NCI-H446 treated with DMSO at 0.1 percent for 48 hours (cell line): ENCODE results near the gene NOXO1.

Experiments used
- DNase-seq: peaks from one replicate; lab custom pipeline; 2025; lab: John Stamatoyannopoulos, UW

Gene NOXO1

GRCh38 chr16:1997494-1998359 lies 16.5 kb upstream of the NOXO1 start:
- no peak for DNase-seq

GRCh38 chr16:1993731-1994131 lies 12.5 kb upstream of the NOXO1 start:
- no peak for DNase-seq

- DNase-seq = no peak
Observed at GRCh38 chr16:1992704-1993317, 11.5 kb upstream of the NOXO1 start.

GRCh38 chr16:1991948-1992703 lies 10.9 kb upstream of the NOXO1 start:
- DNase-seq = no peak

GRCh38 chr16:1991588-1991947 lies 10.3 kb upstream of the NOXO1 start:
- no peak for DNase-seq

- DNase-seq = no peak
Observed at GRCh38 chr16:1991135-1991551, 9.9 kb upstream of the NOXO1 start.

GRCh38 chr16:1990351-1991134 lies 9.3 kb upstream of the NOXO1 start:
- no peak for DNase-seq

- DNase-seq = no peak
Observed at GRCh38 chr16:1990101-1990350, 8.8 kb upstream of the NOXO1 start.

GRCh38 chr16:1989209-1990100 lies 8.2 kb upstream of the NOXO1 start, which contains the start of gene SYNGR3:
Gene SYNGR3, plus strand, starts transcription at chr16:1989970. Its CDS starts 133 bp downstream, at chr16:1990103.
- DNase-seq = no peak

GRCh38 chr16:1987198-1987597 lies 5.9 kb upstream of the NOXO1 start:
- DNase-seq = no peak

GRCh38 chr16:1985466-1986150 lies 4.3 kb upstream of the NOXO1 start:
- DNase-seq = no peak

- DNase-seq = no peak
Observed at GRCh38 chr16:1984347-1985225, 3.3 kb upstream of the NOXO1 start.

GRCh38 chr16:1983544-1984346 lies 2.5 kb upstream of the NOXO1 start, which contains the start of gene GFER:
Gene GFER, plus strand, starts transcription at chr16:1984193. Its CDS starts 26 bp downstream, at chr16:1984219.
- peak; percentile 64 for DNase-seq

GRCh38 chr16:1982991-1983543 lies 1.8 kb upstream of the NOXO1 start:
- DNase-seq = no peak

GRCh38 chr16:1982013-1982433 lies 754 bp upstream of the NOXO1 start:
- DNase-seq = no peak

GRCh38 chr16:1980770-1981087 lies 540 bp downstream of the NOXO1 start:
- DNase-seq = no peak

- no peak for DNase-seq
Observed at GRCh38 chr16:1980030-1980769, 1.1 kb downstream of the NOXO1 start.
